KG1 (cell line): ENCODE results near the gene COL6A3.

Source experiments
- DNase-seq: peaks from one replicate; lab custom pipeline; 2025; lab: John Stamatoyannopoulos, UW

Gene COL6A3

DNA sequence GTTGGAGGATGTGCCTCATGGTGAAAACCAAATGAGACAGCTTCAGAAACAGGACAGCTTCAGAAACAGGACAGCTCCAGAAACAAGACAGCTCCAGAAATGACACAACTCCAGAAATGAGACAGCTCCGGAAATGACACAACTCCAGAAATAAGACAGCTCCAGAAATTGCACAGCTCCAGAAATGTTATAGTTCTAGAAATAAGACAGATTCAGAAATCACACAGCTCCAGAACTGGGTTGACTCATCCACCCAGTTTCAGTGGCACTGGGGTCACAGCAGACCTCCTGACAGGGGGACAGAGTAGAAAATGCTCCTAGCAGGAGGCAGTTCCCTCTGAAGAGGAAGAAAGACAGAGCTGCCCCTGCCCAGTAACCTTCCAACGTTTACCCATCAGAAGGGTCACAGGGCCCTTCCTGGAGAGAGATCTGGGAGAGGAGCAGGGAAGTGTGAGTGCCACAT is 26.9 kb upstream of the COL6A3 start:
- DNase-seq = no peak

GRCh38 chr2:237438080-237438940 is 24.3 kb upstream of the COL6A3 start:
- DNase-seq = no peak

DNA sequence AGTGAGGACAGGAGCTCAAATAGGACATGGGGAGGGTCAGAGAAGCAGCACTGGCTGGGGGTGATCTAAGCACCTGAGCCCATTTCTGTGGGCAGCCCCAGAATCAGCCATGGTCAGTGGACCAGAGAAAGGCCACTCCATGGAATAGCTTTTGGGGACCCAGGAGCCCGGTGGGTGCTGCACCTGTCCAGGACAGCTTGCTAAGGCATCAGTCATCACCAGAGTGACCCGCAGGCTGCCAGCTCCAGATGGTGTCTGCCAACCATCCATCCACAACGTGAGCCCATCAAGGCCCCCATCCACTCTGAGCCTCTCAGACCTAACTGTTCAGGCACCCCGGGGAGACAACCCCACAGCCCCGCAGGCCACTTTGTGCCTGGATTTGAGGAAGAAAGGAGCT is 23.6 kb upstream of the COL6A3 start:
- DNase-seq = no peak

DNA sequence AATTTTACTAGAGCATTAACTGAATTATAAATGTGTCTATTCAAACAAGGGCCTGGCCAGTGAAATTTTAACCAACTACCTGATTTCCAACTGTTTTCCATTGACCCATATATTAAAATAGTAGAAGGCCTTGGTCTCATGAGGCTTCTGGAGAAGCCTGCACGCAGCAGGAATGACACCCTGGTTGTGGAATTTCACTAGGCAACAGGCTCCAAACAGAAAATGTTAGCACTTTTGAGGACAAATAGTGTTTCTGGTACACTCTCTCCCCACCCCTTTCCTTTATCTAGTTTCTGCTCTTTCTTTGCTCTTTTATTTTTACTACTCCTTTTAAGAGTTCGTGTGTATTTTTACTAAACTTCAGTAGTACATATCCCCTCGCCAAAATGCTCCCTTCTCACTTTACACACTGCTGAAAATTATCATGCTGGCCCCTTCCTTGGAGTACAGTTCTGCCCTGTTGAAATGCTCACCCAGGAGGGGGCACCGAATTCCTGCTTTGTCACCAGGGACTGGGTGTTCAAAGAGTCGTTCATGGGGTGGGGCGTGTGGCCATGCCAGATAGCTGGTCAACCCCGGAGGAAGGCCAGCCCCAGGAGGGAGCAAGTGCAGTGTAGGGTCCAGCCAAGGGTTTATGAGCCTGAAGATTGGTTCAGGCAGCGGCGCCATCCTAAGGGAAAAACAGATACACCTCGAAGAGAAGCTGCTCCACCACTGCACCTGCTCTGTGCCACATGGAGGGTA is 22.1 kb upstream of the COL6A3 start:
- no peak for DNase-seq

GRCh38 chr2:237434866-237435311 is 20.9 kb upstream of the COL6A3 start:
- DNase-seq = peak; percentile 67

- DNase-seq = no peak
Measured at GRCh38 chr2:237433920-237434676, 20.1 kb upstream of the COL6A3 start.

DNA sequence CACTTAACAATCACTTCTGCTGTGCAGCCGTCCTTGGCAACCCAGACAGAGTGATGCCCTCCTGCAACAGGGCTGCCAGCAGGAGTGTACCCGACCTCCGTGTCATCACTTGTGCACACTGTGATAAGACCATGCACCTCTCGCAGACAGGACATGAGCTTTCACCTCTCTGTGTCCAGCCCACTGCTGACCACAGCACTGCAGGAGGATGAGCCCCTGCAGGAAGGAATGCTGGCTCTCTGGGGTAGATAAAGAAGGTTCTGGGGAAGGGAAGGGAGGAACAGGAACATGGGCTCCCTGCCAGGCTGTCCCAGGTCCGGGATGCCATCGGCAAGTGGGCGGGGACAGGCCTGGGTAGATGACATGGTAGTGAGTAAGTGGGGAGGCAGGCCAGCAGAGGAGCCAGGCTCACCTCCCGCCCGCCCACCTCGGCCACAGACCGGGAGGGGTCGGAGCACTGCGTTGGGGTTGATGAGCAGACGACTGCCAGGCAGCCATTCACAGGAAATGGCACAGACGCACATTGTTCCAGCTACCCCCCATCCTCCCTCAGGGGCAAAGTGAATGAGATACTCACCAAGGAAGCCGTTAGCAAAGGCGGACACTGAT is 18.6 kb upstream of the COL6A3 start:
- no peak for DNase-seq

DNA sequence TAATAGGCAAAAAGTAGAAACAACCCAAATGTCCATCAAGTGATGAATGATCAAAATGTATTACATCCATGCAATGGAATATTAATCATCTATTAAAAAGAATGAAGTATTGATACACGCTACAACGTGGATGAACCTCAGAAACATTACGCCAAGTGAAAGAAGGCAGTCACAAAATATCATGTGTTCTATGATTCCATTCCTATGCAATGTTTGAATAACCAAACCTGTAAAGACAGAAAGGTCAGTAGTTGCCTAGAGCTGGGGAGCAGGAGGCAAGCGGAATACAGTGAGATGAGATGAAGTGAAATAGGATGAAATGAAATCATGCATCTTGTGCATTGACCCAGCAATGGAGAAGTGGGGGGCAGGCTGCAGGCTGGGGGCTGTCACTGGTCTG is 17.9 kb upstream of the COL6A3 start:
- no peak for DNase-seq

DNA sequence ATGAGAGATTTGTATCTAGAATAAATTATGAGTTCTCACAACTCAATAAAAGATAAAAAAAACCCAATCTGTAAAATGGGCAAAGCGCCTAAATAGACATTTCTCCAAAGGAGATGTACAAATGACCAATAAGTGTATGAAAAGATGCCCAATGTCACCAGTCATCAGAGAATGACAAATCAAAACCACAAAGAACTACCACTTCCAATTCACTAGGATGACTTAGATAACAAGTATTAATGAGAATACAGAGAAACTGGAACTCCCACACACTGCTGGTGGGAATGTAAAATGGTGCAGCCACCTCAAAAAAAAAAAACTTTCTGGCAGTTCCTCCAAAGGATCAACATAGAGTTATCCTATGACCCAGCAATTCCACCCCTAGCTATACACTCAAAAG is 17.4 kb upstream of the COL6A3 start:
- no peak for DNase-seq

GRCh38 chr2:237430861-237431260 is 16.9 kb upstream of the COL6A3 start:
- no peak for DNase-seq

- DNase-seq = no peak
Measured at GRCh38 chr2:237429753-237430152, 15.8 kb upstream of the COL6A3 start.

- no peak for DNase-seq
Measured at GRCh38 chr2:237427769-237428506, 14.0 kb upstream of the COL6A3 start.

DNA sequence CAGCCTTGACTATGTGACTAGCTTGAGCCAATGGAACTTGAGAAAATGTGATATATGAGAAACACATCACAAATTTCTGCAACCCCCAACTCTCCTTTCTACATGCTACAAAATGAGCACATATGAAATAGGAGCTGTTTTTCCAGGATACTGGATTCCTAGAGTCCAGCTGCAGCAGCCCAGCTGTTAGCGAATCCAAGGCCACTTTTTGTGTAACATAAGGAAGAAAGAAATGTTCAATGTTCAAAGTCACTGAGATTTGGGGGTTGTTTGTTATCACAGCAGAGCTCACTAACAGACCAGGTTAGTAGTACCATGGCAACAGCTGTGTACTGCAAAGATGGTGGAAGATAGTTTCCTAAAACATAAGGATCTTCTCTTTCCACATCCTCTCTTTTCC is 12.6 kb upstream of the COL6A3 start:
- DNase-seq = no peak

- no peak for DNase-seq
Measured at GRCh38 chr2:237425320-237425719, 11.4 kb upstream of the COL6A3 start.

DNA sequence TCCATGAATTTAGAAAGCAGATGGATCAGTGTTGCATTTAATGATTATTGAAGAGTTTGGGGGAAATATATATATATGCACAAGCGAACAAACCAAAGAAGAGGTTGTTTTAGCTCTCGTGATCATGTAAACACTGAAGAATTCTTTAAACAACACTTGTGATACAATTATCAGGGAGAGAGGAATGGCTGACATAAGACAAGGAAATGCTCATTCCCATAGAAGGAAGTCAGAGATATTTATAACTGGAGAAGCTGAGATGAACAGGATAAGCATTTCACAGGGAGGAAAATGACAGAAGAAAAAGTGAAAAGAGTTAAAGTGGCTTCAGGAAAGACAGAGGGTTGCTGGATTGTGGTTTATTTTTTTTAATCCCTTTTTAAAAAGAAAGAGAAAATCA is 10.6 kb upstream of the COL6A3 start:
- DNase-seq = no peak

DNA sequence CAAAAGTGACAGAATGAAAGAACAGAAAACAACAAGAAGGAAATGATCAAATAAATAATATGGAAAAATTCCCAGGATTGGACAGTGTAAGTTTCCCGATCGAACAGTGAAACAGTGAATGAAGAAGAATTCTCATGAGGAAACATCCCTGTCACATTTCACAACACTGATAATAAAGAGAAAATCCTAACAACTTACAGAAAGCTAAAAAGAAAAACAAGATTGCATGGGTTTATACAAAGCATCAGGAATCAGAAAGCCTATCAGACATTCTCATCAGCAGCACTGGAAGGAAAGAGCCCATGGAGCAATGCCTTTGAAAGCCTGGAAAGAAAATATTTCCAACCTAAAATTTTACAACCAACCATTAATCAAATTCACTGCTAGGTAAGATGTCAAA is 9.9 kb upstream of the COL6A3 start:
- no peak for DNase-seq

GRCh38 chr2:237422309-237422708 is 8.3 kb upstream of the COL6A3 start:
- DNase-seq = no peak

DNA sequence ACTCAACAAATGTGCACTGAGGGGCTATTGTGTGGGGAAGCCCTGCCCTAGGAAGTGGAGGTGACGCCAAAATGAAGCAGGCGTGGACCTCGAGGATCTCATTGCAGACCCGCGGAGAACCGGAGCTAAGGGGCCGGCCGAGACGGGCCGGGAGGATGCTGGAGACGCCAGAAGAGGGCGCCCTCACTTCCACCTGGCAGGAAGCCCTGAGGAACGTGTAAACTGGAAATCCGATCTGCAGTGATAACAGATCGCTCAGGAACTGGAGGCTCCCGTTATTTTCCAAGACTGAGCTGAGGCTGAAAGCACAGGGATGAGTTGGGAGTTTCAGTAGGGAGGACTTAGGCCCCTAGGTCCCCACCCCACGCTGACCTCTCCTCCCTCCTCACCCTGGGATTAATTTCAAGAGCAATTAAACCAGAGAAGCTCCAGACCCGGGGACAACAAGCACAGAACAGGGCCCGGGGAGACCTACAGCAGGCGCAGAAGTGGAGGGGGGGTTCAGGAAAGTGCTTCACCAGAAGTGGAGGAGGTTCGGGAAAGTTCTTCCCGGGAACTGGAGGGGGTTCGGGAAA is 7.7 kb upstream of the COL6A3 start:
- no peak for DNase-seq

GRCh38 chr2:237418300-237418699 is 4.3 kb upstream of the COL6A3 start:
- no peak for DNase-seq

DNA sequence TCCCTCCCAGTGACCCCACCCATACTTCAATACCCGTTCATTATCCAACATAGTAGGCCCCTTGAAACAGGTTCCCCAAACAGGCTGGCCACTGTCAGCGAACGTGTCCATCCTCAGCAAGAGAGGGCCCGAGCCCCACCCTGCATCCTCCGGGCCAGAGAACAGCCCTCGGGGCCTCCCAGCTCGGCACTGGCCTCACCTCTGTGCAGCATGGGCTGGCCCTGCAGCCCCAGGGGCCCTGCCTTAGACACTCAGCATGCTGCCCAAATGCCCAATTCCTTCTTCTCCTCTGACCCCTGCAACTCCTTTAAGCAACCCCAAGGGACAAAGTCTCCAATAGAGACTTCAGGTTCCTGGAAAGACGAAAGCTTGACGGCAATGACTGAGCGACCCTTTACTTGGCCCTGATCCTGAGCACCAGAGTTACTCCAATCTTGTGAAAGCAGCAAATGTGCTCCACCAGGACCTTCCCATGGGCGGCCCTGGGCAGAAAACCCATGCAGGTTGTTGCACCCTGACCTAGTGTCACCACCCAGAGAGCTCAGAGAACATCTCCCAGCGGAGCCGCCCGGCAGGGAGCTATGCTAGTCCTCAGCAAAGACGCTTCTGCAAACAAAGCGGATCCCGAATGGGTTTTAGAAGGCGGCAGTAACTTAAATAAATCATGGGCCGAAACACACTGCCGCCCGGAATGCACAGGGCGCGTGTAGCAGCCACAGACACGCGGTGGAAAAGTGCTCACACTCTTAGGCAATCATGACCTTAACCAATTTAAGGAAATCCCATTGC is 782 bp downstream of the COL6A3 start:
- no peak for DNase-seq
